WTC11 (cell line): ENCODE measurements around the gene PRKN.

Experiments
- E2F4 ChIP-seq: sonication (generic); formaldehyde crosslinking; IDR thresholded peaks from 2 replicates; pipeline ENCODE4 v1.8.1; 2022; ENCODE audit warnings: low read depth, mild to moderate bottlenecking, moderate library complexity, missing genetic modification reagents, borderline replicate concordance
- FOXK1 ChIP-seq: sonication (generic); formaldehyde crosslinking; IDR thresholded peaks from 2 replicates; pipeline ENCODE4 v1.8.0; 2022; ENCODE audit warnings: mild to moderate bottlenecking, moderate library complexity, missing genetic modification reagents
- IRF2 ChIP-seq: sonication (generic); formaldehyde crosslinking; IDR thresholded peaks from 2 replicates; pipeline ENCODE4 v1.8.0; 2022; ENCODE audit warnings: low read depth, missing genetic modification reagents, borderline replicate concordance
- USF1 ChIP-seq: sonication (generic); formaldehyde crosslinking; IDR thresholded peaks from 2 replicates; pipeline ENCODE4 v1.8.0; 2022; ENCODE audit warnings: mild to moderate bottlenecking, missing genetic modification reagents
- ZNF232 ChIP-seq: sonication (generic); formaldehyde crosslinking; IDR thresholded peaks from 2 replicates; pipeline ENCODE4 v1.8.0; 2022; ENCODE audit warnings: mild to moderate bottlenecking, missing genetic modification reagents
- ZNF263 ChIP-seq: sonication (generic); formaldehyde crosslinking; IDR thresholded peaks from 2 replicates; pipeline ENCODE4 v1.8.1; 2022; ENCODE audit warnings: low read depth, mild to moderate bottlenecking, moderate library complexity, missing genetic modification reagents
- TF ChIP-seq, protein P1 (sequence below): fragments of 200-600 bp; IDR thresholded peaks from 2 replicates; pipeline ENCODE4 v1.8.0; 2022; ENCODE audit warnings: antibody characterized with exemption
- TF ChIP-seq, protein P2 (sequence below): sonication (generic); formaldehyde crosslinking; IDR thresholded peaks from 2 replicates; pipeline ENCODE4 v1.8.1; 2022; ENCODE audit warnings: missing genetic modification reagents, borderline replicate concordance
- TF ChIP-seq, protein P3 (sequence below): sonication (generic); formaldehyde crosslinking; conservative IDR thresholded peaks from 2 replicates; pipeline ENCODE4 v1.8.1; 2022; ENCODE audit warnings: mild to moderate bottlenecking, missing genetic modification reagents

DNA sequence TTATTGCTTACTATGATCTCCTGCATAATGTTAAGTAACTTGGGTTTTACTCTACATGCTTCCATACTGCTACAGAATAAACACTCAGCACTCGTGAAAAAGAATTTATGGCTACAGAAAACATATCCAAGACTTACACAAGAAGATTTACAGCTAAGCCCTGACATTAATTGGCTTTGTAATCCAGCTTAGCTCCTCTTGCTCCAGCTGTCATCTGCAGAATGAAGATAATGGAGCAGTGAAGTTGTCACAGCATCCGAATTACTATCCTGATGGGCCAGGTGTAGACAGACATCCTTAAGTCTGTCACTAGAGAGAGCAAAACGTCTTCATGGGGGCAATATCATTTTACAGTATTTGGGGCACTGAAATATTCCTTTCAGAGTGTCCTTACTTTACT is 155.3 kb downstream of the PRKN start:
- no peak for TF ChIP-seq IRF2 (CRISPR knock-in tag)
- no peak for TF ChIP-seq ZNF232 (CRISPR knock-in tag)
- TF ChIP-seq, protein P1, sequence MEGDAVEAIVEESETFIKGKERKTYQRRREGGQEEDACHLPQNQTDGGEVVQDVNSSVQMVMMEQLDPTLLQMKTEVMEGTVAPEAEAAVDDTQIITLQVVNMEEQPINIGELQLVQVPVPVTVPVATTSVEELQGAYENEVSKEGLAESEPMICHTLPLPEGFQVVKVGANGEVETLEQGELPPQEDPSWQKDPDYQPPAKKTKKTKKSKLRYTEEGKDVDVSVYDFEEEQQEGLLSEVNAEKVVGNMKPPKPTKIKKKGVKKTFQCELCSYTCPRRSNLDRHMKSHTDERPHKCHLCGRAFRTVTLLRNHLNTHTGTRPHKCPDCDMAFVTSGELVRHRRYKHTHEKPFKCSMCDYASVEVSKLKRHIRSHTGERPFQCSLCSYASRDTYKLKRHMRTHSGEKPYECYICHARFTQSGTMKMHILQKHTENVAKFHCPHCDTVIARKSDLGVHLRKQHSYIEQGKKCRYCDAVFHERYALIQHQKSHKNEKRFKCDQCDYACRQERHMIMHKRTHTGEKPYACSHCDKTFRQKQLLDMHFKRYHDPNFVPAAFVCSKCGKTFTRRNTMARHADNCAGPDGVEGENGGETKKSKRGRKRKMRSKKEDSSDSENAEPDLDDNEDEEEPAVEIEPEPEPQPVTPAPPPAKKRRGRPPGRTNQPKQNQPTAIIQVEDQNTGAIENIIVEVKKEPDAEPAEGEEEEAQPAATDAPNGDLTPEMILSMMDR = no peak
- no peak for TF ChIP-seq FOXK1 (CRISPR knock-in tag)
- no peak for TF ChIP-seq E2F4 (CRISPR knock-in tag)
- no peak for TF ChIP-seq ZNF263 (CRISPR knock-in tag)
- TF ChIP-seq USF1 (CRISPR knock-in tag) = no peak
- TF ChIP-seq, protein P2, sequence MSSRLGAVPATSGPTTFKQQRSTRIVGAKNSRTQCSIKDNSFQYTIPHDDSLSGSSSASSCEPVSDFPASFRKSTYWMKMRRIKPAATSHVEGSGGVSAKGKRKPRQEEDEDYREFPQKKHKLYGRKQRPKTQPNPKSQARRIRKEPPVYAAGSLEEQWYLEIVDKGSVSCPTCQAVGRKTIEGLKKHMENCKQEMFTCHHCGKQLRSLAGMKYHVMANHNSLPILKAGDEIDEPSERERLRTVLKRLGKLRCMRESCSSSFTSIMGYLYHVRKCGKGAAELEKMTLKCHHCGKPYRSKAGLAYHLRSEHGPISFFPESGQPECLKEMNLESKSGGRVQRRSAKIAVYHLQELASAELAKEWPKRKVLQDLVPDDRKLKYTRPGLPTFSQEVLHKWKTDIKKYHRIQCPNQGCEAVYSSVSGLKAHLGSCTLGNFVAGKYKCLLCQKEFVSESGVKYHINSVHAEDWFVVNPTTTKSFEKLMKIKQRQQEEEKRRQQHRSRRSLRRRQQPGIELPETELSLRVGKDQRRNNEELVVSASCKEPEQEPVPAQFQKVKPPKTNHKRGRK (CRISPR knock-in tag) = no peak
- TF ChIP-seq, protein P3, sequence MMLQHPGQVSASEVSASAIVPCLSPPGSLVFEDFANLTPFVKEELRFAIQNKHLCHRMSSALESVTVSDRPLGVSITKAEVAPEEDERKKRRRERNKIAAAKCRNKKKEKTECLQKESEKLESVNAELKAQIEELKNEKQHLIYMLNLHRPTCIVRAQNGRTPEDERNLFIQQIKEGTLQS (CRISPR knock-in tag) = no peak
